ENCODE results near the gene LILRB2. TPM values are rescaled to one million over a fixed set of nuclear protein-coding genes. Genes with fewer than 3 reads are reported as not detected.

Gene LILRB2
- total RNA-seq, 1 experiment from 2014 or later = not detected

- TF ChIP-seq CTCF (conservative IDR thresholded peaks at IDR 0.05; ENCODE audit: low read depth, low read length) (no peak), EZH2 (IDR thresholded peaks at IDR 0.05; ENCODE audit: borderline replicate concordance, low read depth, low read length, poor library complexity, severe bottlenecking) (no peak)
These were observed 24.2 kb upstream of the LILRB2 start for GRCh38 chr19:54305141-54305540.

GRCh38 chr19:54302257-54302656, 21.3 kb upstream of the LILRB2 start:
- TF ChIP-seq CTCF (conservative IDR thresholded peaks at IDR 0.05; ENCODE audit: low read depth, low read length) (no peak), EZH2 (IDR thresholded peaks at IDR 0.05; ENCODE audit: borderline replicate concordance, low read depth, low read length, poor library complexity, severe bottlenecking) (no peak)

More at GRCh38 chr19:54305141-54305540, 24.2 kb upstream of the LILRB2 start:
- Histone ChIP-seq H3K4me1 (ENCODE audit: insufficient read depth, low read length, poor library complexity, severe bottlenecking) (no peaks in the 10 kb centered on the region), H3K27ac (ENCODE audit: low read depth, low read length, poor library complexity, severe bottlenecking) (no peak overlapping the region), H3K9me3 (ENCODE audit: low read depth, low read length, poor library complexity, severe bottlenecking) (no peaks in the 10 kb centered on the region), H3K4me3 (ENCODE audit: low read depth, low read length, poor library complexity, severe bottlenecking) (no peak overlapping the region), H3K27me3 (replicated peaks; ENCODE audit: insufficient read depth, low read depth, low read length, poor library complexity) (peaks cover 26% of the 10 kb centered on the region), H3K36me3 (ENCODE audit: insufficient read depth, low read length, poor library complexity, severe bottlenecking) (no peaks in the 10 kb centered on the region)
- no TSS peak for BruUV-seq (replicated peaks)
- no peak for DNase-seq (ENCODE audit: low spot score)
- intact Hi-C loops (cut with micrococcal nuclease; ENCODE audit: unreplicated experiment) = no loop called here
- ChIA-PET POLR2A (ENCODE audit: low non-redundant PET) (no interaction called here), CTCF (no interaction called here)

GRCh38 chr19:54299515-54299914, 18.6 kb upstream of the LILRB2 start:
- no peak for DNase-seq (ENCODE audit: low spot score)
- Histone ChIP-seq H3K36me3 (ENCODE audit: insufficient read depth, low read length, poor library complexity, severe bottlenecking) (no peaks in the 10 kb centered on the region), H3K27ac (ENCODE audit: low read depth, low read length, poor library complexity, severe bottlenecking) (no peak overlapping the region), H3K4me3 (ENCODE audit: low read depth, low read length, poor library complexity, severe bottlenecking) (no peak overlapping the region), H3K4me1 (ENCODE audit: insufficient read depth, low read length, poor library complexity, severe bottlenecking) (no peaks in the 10 kb centered on the region), H3K27me3 (replicated peaks; ENCODE audit: insufficient read depth, low read depth, low read length, poor library complexity) (peaks cover 55% of the 10 kb centered on the region), H3K9me3 (ENCODE audit: low read depth, low read length, poor library complexity, severe bottlenecking) (no peaks in the 10 kb centered on the region)
- POLR2A ChIA-PET (ENCODE audit: low non-redundant PET) = no interaction called here
- TF ChIP-seq EZH2 (IDR thresholded peaks at IDR 0.05; ENCODE audit: borderline replicate concordance, low read depth, low read length, poor library complexity, severe bottlenecking) (no peak), CTCF (conservative IDR thresholded peaks at IDR 0.05; ENCODE audit: low read depth, low read length) (no peak)
- no TSS peak for BruUV-seq (replicated peaks)
- CTCF ChIA-PET = no interaction called here
- intact Hi-C loops (cut with micrococcal nuclease; ENCODE audit: unreplicated experiment) = loop anchor here (5.0 kb wide), 1 partner anchor 278 kb away; no protein-coding TSS in a partner anchor

More at GRCh38 chr19:54302257-54302656, 21.3 kb upstream of the LILRB2 start:
- Histone ChIP-seq H3K27me3 (replicated peaks; ENCODE audit: insufficient read depth, low read depth, low read length, poor library complexity) (peaks cover 45% of the 10 kb centered on the region), H3K27ac (ENCODE audit: low read depth, low read length, poor library complexity, severe bottlenecking) (no peak overlapping the region), H3K4me3 (ENCODE audit: low read depth, low read length, poor library complexity, severe bottlenecking) (no peak overlapping the region), H3K9me3 (ENCODE audit: low read depth, low read length, poor library complexity, severe bottlenecking) (no peaks in the 10 kb centered on the region), H3K4me1 (ENCODE audit: insufficient read depth, low read length, poor library complexity, severe bottlenecking) (no peaks in the 10 kb centered on the region), H3K36me3 (ENCODE audit: insufficient read depth, low read length, poor library complexity, severe bottlenecking) (no peaks in the 10 kb centered on the region)
- DNase-seq (ENCODE audit: low spot score) = no peak
- intact Hi-C loops (cut with micrococcal nuclease; ENCODE audit: unreplicated experiment) = no loop called here
- CTCF ChIA-PET = no interaction called here
- BruUV-seq (replicated peaks) = no TSS peak
- POLR2A ChIA-PET (ENCODE audit: low non-redundant PET) = no interaction called here
